GM10847 (cell line): ENCODE data around the gene MRPL38.

ENCODE experiments used
- POLR2A ChIP-seq: IDR thresholded peaks from 2 replicates; pipeline ENCODE4 v1.6.1; 2011; ENCODE audit not compliant: insufficient read length; ENCODE audit errors: extremely low read depth

The MRPL38 gene

GRCh38 chr17:75895370-75896155 is 9.1 kb downstream of the MRPL38 start:
- no peak for TF ChIP-seq POLR2A

- no peak for TF ChIP-seq POLR2A
Observed at GRCh38 chr17:75894049-75894733, 10.5 kb downstream of the MRPL38 start.

DNA sequence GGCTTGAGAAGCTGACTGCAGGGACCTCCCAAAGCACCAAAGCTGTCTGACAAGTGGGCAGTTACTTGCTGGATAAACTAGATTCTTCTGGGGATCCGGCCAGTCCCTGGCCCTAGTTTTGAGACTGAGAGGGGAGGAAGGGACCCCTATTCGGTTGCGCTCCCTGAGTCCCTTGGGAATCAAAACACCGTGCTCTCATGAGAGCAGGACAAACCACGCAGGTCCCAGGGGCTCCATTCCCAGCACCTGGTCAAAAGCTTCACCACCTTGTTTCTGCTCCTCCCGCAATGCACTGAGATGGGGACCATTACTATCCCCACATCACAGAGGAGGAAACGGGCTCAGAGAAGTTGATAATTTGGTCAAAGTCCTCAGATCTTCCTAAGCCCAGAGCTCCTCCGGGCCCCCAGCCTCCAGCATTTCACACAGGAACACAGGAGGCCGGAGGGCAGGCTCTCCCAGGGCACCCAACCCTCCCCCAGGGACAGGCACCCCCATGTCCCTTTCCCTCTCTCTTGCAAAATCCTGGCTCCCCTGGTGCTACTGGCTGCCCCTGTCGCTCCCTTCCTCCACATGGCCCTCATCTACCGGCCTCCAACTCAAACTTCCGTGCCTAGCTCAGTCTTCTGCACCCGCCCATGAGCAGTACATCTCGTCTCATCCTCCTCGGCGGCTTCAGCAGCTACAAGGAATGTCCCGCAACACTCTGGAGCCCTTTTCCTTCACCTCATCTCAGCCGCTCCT is 11.2 kb downstream of the MRPL38 start:
- no peak for TF ChIP-seq POLR2A

DNA sequence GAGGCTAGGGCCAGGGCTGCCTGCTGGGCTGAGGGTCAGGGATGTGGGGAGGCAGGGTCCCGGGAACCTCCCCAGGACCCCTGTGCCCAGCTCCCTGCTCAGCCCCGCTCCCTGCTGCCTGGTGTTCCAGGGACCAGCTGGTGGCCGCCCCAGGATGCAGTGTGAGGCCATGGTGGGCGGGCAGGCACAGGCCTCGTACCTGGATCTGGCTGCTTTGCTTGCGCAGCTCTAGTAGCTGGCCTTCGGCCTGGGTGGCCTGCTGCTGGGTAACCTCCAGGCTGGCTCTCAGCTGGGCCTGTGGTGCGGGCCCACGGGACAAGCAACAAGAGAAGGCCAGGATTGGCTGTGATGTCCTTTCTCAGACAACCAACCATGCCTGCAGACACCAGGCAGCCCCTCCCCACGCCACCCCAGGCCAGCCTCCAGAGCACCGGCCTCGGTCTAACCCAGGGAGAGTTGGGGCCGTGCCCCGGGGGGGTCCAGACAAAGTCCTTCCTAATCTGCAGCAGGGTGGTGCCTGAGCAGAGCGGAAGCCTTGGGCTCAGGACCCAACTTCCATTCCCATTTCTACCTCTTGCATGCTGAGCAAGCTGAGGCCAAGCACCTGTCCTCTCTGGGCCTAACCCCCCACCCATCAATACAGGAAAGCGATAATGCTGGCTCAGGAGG is 12.0 kb downstream of the MRPL38 start:
- TF ChIP-seq POLR2A: no peak

DNA sequence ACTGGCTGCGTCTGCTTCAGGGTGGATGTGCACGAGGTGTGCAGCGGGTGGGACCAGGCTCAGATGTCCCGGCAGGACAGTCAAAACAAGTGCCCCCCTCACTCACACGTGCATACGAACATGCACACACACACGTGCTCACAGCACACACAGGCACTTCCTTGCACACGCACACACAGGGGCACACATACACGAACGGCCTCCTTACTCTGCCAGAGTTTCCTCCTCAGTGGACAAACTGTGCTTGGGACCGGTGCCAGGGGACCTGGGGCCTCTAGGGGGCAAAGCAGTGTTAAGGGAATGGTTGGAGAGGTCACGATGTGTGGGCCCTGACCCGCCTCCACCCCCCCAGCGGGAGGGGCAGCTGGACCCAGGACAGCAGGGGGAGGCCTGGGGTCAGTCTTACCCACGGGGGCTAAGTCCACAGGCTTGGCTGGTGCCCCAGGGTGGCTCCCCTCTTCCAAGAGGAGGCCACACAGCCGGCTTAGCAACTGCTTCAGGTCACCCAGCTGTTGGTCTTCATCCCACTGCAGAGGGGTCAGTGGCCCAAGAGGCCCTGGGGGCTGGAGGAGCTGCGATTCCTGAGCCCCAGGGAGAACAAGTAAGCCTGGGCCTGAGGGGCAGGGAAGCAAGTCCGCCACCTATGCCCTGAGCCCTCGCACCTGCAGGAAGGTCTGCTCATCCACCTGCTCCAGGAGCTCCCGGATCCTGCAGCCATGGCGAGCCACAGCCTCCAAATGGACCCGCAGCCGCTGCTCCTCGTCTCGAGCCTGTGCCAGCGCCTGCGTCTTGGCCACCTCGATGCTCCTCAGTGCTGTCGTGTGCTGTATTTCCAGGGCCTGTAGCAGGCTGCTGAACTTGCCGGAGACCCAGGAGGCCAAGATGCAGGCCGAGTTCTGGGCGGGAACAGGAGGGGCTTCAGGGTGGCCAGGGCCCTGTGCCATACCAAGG is 12.8 kb downstream of the MRPL38 start:
- TF ChIP-seq POLR2A: no peak

DNA sequence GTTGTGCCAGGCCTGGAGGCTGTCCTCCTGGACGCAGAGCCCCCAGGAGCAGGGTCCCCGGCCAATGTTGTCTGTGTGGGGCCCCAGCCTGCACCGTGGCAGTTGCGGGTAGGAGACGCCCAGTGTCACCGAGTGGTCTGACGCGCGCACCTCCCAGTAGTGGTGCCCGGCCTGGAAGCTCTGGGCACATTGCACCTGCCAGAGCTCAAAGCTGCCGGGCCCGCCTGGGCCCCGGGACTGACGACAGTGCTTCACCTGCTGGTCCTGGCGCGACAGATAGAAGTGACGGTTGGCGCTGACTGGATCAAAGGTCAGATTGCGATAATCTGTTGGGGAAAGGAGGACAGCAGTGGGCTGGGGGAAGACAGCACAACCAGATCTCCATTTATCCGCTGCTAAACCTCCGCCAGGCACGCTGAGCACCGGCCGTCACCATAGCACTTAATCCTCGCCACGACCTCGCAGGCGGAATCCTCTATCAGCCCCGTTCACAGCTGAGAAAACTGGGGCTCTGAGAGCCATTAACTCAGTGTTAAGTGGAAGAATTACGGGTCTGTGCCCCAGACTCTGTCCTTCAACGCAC is 13.6 kb downstream of the MRPL38 start:
- no peak for TF ChIP-seq POLR2A

GRCh38 chr17:75889454-75889853 is 15.2 kb downstream of the MRPL38 start:
- TF ChIP-seq POLR2A: no peak

GRCh38 chr17:75888484-75888883 is 16.2 kb downstream of the MRPL38 start:
- TF ChIP-seq POLR2A: no peak

- TF ChIP-seq POLR2A: no peak
Observed at GRCh38 chr17:75885431-75885830, 19.3 kb downstream of the MRPL38 start.

DNA sequence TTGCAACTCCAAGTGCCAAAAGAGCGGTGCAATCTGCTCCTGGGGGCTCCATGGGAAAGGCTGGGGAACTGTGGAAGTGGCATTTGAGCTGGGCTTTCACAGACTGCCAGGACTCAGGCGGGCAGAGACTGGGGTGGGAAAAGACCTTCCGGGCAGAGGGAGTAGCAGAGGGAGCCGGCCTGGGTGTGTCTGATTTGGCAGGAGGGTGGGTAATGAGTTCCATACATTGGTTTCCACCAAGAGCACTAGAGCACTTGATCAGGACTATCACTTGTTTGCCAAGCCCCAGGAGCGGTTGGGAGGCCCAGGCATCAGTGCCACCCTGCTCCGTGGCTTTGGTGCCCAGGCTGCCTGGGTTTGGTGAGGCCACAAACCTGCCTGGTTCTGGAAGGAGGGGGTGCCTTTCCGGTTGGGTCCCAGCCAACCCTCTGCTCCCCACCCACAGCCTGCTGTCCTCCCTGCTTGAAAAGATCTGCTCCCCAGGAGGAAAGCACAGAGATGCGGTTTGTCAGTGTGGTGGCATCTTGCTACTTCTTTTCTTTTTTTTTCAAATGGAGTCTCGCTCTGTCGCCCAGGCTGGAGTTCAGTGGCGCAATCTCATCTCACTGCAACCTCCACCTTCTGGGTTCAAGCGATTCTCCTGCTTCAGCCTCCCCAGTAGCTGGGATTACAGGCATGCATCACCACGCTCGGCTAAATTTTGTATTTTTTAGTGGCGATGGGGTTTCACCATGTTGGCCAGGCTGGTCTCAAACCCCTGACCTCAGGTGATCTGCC is 22.8 kb downstream of the MRPL38 start:
- no peak for TF ChIP-seq POLR2A

- TF ChIP-seq POLR2A: no peak
Observed at GRCh38 chr17:75880266-75880665, 24.4 kb downstream of the MRPL38 start.

DNA sequence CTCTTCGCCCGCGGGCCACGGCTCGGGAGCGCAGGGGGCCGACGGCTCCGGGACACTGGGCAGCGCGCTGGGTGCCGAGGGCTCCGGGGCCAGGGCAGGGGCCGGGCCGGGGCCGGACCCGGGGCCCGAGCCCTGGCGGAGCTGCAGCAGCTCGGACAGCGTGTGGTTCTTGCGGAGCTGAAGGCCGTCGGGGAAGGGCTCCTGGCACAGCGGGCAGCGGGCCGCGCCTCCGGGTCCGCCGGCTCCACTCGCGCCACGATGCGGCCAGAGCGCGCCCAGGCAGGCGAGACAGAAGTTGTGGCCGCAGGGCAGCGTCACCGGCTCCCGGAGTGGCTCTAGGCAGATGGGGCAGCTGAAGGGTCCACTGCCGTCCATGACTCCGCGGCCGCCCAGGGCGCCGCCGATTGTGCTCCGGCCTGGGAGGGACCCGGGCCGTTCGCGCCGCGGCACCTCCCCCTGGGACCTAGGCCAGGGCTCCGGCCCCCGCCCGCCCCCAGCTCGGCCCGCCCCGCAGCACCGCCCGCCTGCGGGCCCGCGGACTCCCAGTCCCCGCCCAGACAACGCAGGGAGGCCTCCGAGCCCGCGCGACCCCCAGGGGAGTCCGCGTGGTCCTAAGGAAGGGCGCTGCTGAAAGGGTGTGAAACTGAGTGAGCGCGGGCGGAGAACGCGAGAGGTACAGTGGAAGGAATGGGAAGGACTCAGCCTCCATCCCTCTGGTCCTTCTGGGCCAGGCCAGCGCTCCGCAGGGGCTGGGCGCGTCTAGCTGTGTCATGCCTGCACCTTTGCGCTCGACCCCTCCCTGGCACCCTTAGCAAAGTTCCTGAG is 26.3 kb downstream of the MRPL38 start, which contains the start of gene TRIM47:
TSS of gene TRIM47 (minus strand) at position 408 of the 825 bp plus-strand sequence. CDS start at position 375, 33 bp downstream.
- no peak for TF ChIP-seq POLR2A
